Inflammatory macrophage treated with lipopolysaccharide for 1 hour (primary cell): ENCODE measurements around the gene EGF.

Experiments
- DNase-seq, 2 donors: peaks; one replicate each; pipeline ENCODE4 v3.0.0-alpha.2; 2020 to 2022

EGF gene

GRCh38 chr4:110042545-110043517 lies 130.1 kb downstream of the EGF start:
- no peak for DNase-seq

GRCh38 chr4:110046588-110047049 lies 133.9 kb downstream of the EGF start:
- no peak for DNase-seq

- peak; percentile 18 to 65 for DNase-seq
These were observed 137.6 kb downstream of the EGF start for GRCh38 chr4:110049951-110050925.

- DNase-seq: no peak
These were observed 142.6 kb downstream of the EGF start for GRCh38 chr4:110055158-110055768.

- DNase-seq: no peak
These were observed 146.0 kb downstream of the EGF start for GRCh38 chr4:110058677-110059076.

GRCh38 chr4:110059556-110060191 lies 147.0 kb downstream of the EGF start:
- no peak for DNase-seq

GRCh38 chr4:110061076-110061475 lies 148.4 kb downstream of the EGF start:
- DNase-seq: no peak
